ENCODE measurements around the gene OIT3. TPM values are rescaled to one million over a fixed set of nuclear protein-coding genes. Genes with fewer than 3 reads are reported as not detected.

The OIT3 gene
- polyA plus RNA-seq, 1 experiment, result not detected

DNA sequence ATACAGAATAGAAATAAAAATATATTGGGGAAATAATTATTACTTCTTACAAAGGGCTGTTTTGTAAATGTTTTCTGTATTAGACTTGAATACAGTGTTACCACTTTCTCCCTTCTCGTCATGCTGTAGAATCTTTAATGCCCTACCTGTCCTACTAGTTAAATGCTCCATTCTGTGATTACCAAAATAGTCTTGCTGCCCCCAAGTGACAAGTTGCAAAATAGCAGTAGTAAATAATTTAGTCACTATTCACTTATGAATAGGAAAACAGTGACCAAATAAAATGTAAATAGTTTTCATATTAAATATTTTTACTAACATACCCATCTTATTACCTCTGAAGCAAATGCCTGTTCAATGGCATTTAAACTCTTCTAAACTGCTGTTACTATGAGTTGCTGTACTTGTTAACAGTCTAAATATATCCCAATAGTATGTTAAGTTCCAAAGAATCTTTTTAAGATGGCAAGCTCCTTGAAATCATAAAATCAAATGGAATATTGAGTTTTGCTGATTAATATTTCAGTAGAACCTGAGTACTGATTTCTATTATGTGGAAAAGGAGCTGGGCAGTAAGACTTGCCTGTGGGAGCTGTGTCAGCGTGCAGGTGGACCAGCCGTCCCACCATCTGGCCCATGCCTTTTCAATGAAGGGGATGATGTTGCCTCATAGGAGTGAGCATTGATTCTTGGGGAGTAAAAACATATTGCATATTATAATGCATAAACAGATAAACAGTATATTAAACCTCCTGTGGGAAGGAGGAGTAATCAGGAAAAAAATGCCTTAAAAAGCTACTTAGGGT is 18.1 kb upstream of the OIT3 start:
- peak; percentile 4 for DNase-seq (ENCODE audit: low read depth, low spot score)
- H3K4me3 ChIP-seq (ENCODE audit: low read depth, low read length), result no peak overlapping the region
- no peaks in the 10 kb centered on the region for H3K27me3 ChIP-seq (ENCODE audit: control insufficient read depth, insufficient read depth, low read length)
- POLR2A ChIA-PET, result no interaction called here
- H3K9me3 ChIP-seq (ENCODE audit: control insufficient read depth, insufficient read depth, low read length), result 0 out of 2 replicates have a peak, but pooled peaks cover 3% of the 10 kb centered on the region
- CTCF ChIA-PET, result interaction anchor here (0.5 to 3.2 kb wide), 5 partner anchors 178 to 639 kb away, joined by 3 to 18 read pairs (median 3); no protein-coding TSS in a partner anchor
- TF ChIP-seq, protein P1, sequence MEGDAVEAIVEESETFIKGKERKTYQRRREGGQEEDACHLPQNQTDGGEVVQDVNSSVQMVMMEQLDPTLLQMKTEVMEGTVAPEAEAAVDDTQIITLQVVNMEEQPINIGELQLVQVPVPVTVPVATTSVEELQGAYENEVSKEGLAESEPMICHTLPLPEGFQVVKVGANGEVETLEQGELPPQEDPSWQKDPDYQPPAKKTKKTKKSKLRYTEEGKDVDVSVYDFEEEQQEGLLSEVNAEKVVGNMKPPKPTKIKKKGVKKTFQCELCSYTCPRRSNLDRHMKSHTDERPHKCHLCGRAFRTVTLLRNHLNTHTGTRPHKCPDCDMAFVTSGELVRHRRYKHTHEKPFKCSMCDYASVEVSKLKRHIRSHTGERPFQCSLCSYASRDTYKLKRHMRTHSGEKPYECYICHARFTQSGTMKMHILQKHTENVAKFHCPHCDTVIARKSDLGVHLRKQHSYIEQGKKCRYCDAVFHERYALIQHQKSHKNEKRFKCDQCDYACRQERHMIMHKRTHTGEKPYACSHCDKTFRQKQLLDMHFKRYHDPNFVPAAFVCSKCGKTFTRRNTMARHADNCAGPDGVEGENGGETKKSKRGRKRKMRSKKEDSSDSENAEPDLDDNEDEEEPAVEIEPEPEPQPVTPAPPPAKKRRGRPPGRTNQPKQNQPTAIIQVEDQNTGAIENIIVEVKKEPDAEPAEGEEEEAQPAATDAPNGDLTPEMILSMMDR (IDR thresholded peaks at IDR 0.05; ENCODE audit: low read depth, low read length), result peak; percentile 61
- no peak overlapping the region for H3K27ac ChIP-seq (ENCODE audit: low read depth, low read length)

DNA sequence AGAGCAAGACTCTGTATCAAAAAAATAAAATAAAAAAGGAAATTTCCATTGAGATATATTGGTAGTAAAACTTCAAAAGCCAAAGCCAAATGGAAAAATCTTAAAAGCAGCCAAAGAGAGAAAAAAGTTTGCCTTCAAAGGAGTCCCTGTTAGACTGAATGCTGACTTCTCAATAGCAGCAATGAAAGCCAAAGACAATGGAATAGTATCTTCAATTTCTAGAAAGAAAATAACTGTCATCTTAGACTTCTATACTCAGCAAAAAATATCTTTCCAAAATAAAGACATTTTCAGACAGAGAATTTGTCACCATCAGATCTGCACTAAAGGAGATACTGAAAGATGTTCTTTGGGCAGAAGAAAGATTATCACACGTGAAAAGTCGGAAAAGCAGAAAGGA is 14.3 kb upstream of the OIT3 start:
- H3K4me3 ChIP-seq (ENCODE audit: low read depth, low read length), result no peak overlapping the region
- DNase-seq (ENCODE audit: low read depth, low spot score), result no peak
- TF ChIP-seq, protein P1 (IDR thresholded peaks at IDR 0.05; ENCODE audit: low read depth, low read length), result no peak
- CTCF ChIA-PET, result no interaction called here
- H3K27me3 ChIP-seq (ENCODE audit: control insufficient read depth, insufficient read depth, low read length), result no peaks in the 10 kb centered on the region
- H3K9me3 ChIP-seq (ENCODE audit: control insufficient read depth, insufficient read depth, low read length), result 0 out of 2 replicates have a peak, but pooled peaks cover 3% of the 10 kb centered on the region
- POLR2A ChIA-PET, result no interaction called here
- H3K27ac ChIP-seq (ENCODE audit: low read depth, low read length), result no peak overlapping the region

DNA sequence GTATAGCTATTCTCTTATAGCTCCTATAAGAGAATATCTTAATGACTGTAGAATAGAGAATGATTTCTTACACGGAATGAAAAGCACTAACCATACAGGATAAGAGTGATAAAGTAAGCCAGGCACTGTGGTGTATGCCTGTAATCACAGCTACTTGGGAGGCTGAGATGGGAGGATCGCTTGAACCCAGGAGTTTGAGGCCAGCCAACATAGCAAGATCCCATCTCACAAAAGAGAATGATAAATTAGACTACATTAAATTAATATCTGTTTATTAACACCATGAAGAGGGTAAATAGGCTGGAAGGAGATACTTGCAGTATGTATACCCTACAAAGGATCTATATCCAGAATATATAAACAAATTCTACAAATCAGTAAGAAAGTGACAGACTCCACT is 12.2 kb upstream of the OIT3 start:
- DNase-seq (ENCODE audit: low read depth, low spot score), result no peak
- ChIA-PET POLR2A (no interaction called here), CTCF (no interaction called here)
- TF ChIP-seq, protein P1 (IDR thresholded peaks at IDR 0.05; ENCODE audit: low read depth, low read length), result no peak
- Histone ChIP-seq H3K4me3 (ENCODE audit: low read depth, low read length) (no peak overlapping the region), H3K27ac (ENCODE audit: low read depth, low read length) (no peak overlapping the region), H3K27me3 (ENCODE audit: control insufficient read depth, insufficient read depth, low read length) (no peaks in the 10 kb centered on the region), H3K9me3 (ENCODE audit: control insufficient read depth, insufficient read depth, low read length) (0 out of 2 replicates have a peak, but pooled peaks cover 3% of the 10 kb centered on the region)

DNA sequence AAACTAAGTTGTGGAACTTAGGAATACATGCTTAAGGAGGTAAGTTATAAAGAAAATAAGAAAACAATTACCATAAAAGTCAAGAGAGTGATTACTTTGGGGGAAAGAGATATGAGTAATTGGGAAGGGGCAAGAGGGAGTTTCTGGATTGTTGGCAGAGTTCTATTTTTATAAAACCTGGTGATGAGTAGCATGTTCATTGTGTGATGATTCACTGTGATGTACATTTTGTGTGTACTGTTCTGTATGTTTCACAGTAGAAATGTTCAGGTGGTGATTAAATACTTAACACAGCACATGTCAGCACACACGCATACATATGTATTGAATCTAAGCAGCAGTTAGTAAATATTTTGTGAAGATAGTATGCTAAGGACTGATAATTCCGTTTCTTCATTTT is 9.7 kb upstream of the OIT3 start:
- POLR2A ChIA-PET, result no interaction called here
- TF ChIP-seq, protein P1 (IDR thresholded peaks at IDR 0.05; ENCODE audit: low read depth, low read length), result no peak
- Histone ChIP-seq H3K9me3 (ENCODE audit: control insufficient read depth, insufficient read depth, low read length) (0 out of 2 replicates have a peak, but pooled peaks cover 2% of the 10 kb centered on the region), H3K4me3 (ENCODE audit: low read depth, low read length) (no peak overlapping the region), H3K27me3 (ENCODE audit: control insufficient read depth, insufficient read depth, low read length) (no peaks in the 10 kb centered on the region), H3K27ac (ENCODE audit: low read depth, low read length) (no peak overlapping the region)
- no peak for DNase-seq (ENCODE audit: low read depth, low spot score)
- CTCF ChIA-PET, result no interaction called here

DNA sequence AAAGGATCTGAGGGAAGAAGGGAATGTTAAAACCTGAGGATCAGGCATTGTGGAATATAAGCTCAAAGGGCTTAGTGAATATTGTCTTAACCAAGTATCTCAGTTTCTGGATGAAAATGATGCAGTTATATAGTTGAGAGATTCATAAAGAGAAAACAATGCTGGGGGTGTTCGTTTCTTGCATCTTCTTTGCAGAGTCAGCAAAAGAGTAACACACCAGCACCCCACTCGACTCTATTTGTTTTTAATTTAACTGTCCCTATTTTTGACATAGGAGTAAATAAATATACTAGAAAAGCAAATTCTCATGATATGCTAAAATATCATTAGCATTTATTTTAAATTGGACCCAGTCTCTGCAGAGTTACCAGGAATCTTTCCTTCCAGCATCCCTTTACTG is 7.6 kb upstream of the OIT3 start:
- Histone ChIP-seq H3K9me3 (ENCODE audit: control insufficient read depth, insufficient read depth, low read length) (no peaks in the 10 kb centered on the region), H3K27ac (ENCODE audit: low read depth, low read length) (no peak overlapping the region), H3K27me3 (ENCODE audit: control insufficient read depth, insufficient read depth, low read length) (no peaks in the 10 kb centered on the region), H3K4me3 (ENCODE audit: low read depth, low read length) (no peak overlapping the region)
- DNase-seq (ENCODE audit: low read depth, low spot score), result no peak
- CTCF ChIA-PET, result no interaction called here
- POLR2A ChIA-PET, result no interaction called here
- TF ChIP-seq, protein P1 (IDR thresholded peaks at IDR 0.05; ENCODE audit: low read depth, low read length), result no peak

Measured in AG04450 (cell line).